ENCODE data around the gene MAP2K5. TPM values are rescaled to one million over a fixed set of nuclear protein-coding genes. Genes with fewer than 3 reads are reported as not detected.

Gene MAP2K5
- 10 to 100 TPM; 14.4 to 24.0 (median 17.8) TPM for total RNA-seq
- 10 to 100 TPM in 1 of 3 donors, 1 to 10 TPM in 2; 9.8 to 16.5 (median 10.0) TPM for polyA plus RNA-seq
- long read RNA-seq, donor 1, transcript MAP2K5-201 (22 exons, 2,347 nt) = major isoform, 7 of 15 reads
- long read RNA-seq, donor 1, partial matches to known transcripts = 0 of 15 reads
- long read RNA-seq, donor 1, other reads (novel, unspliced or antisense) = 6 of 15 reads
- long read RNA-seq, donor 2, transcript MAP2K5-201 (22 exons, 2,347 nt) = major isoform, 12 of 19 reads
- long read RNA-seq, donor 2, partial matches to known transcripts = 1 of 19 reads
- long read RNA-seq, donor 2, other reads (novel, unspliced or antisense) = 6 of 19 reads

- peak within 1 kb of the TSS; percentile 85 for H3K4me3 ChIP-seq
- WGBS, 3 donors = 0 to 1% (median 1%) methylated on average over 64 to 90 of the region's 91 CpGs
- H3K36me3 ChIP-seq (ENCODE audit: insufficient read depth in 1 of 2, low read depth in 1 of 2) = peaks cover 0 to 19% of the 10 kb centered on the region in 2 donors
- ATAC-seq = peak; percentile 85 to 93 (median 89)
- H3K27me3 ChIP-seq (ENCODE audit: insufficient read depth in 3 of 3, low read length in 2 of 3) = no peaks in the 10 kb centered on the region
- peak within 1 kb of the TSS; percentile 90 for H3K27ac ChIP-seq
- no peak for TF ChIP-seq CTCF (IDR thresholded peaks at IDR 0.05)
- H3K9me3 ChIP-seq = no peaks in the 10 kb centered on the region
- intact Hi-C loops (cut with DNase I) = loop anchor here in 1 of 2 donors (1.0 kb wide), 1 partner anchor 20 kb away; no protein-coding TSS in a partner anchor
- peaks cover 12% of the 10 kb centered on the region for H3K4me1 ChIP-seq
- peak; percentile 91 to 93 for DNase-seq
These were observed at the start of gene MAP2K5 for GRCh38 chr15:67542420-67543347. Gene MAP2K5 (plus strand): TSS chr15:67542703. CDS start chr15:67543336, 633 bp downstream.

DNA sequence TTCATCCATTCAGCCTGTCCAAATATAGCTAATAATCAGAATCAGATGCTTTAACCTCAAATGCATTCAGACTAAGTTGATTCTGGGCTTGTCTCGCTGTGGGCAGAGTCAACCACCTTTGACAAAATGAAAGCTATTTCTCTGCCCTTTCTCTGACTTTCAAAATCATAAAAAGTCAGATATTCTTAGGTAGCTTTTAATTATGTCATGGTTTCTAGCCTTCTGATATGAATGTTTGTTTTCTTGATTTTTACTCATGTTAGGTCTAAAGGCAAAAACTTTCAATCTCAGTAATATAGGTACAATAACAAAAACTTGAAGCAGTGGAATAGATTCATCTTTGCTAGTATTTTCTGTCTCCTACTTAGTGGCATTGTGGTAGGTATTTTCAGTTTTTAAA is 46.9 kb upstream of the MAP2K5 start:
- DNase-seq (no peak), ATAC-seq (no peak)
- intact Hi-C loops (cut with DNase I) = no loop called here
- 95 to 100% (median 98%) methylated on average over 1 of the region's 1 CpG for WGBS, 3 donors
- H3K4me3 ChIP-seq = no peak overlapping the region
- no peaks in the 10 kb centered on the region for H3K27me3 ChIP-seq (ENCODE audit: insufficient read depth in 3 of 3, low read length in 2 of 3)
- H3K4me1 ChIP-seq = no peaks in the 10 kb centered on the region
- H3K27ac ChIP-seq = no peak overlapping the region
- H3K36me3 ChIP-seq (ENCODE audit: insufficient read depth in 1 of 2, low read depth in 1 of 2) = peaks cover 4% of the 10 kb centered on the region in 2 donors
- H3K9me3 ChIP-seq = no peaks in the 10 kb centered on the region
- TF ChIP-seq CTCF (IDR thresholded peaks at IDR 0.05) = no peak

GRCh38 chr15:67501177-67501835 is 41.2 kb upstream of the MAP2K5 start:
- no peak overlapping the region for H3K27ac ChIP-seq
- 21 to 33% (median 24%) methylated on average over 2 of the region's 2 CpGs for WGBS, 3 donors

More at GRCh38 chr15:67501177-67501835, 41.2 kb upstream of the MAP2K5 start:
- H3K4me1 ChIP-seq = no peaks in the 10 kb centered on the region
- intact Hi-C loops (cut with DNase I) = loop anchor here (2.0 to 10.0 kb wide), 2 partner anchors 333 to 337 kb away; no protein-coding TSS in a partner anchor
- no peaks in the 10 kb centered on the region for H3K27me3 ChIP-seq (ENCODE audit: insufficient read depth in 3 of 3, low read length in 2 of 3)
- no peak overlapping the region for H3K4me3 ChIP-seq
- DNase-seq (no peak), ATAC-seq (peak in 1 of 4 donors; percentile 67)
- peak; percentile 35 for TF ChIP-seq CTCF (IDR thresholded peaks at IDR 0.05)
- H3K36me3 ChIP-seq (ENCODE audit: insufficient read depth in 1 of 2, low read depth in 1 of 2) = no peaks in the 10 kb centered on the region
- no peaks in the 10 kb centered on the region for H3K9me3 ChIP-seq

Data from psoas muscle (tissue), 8 donors.